ENCODE data around the gene HTR4.

Gene HTR4

DNA sequence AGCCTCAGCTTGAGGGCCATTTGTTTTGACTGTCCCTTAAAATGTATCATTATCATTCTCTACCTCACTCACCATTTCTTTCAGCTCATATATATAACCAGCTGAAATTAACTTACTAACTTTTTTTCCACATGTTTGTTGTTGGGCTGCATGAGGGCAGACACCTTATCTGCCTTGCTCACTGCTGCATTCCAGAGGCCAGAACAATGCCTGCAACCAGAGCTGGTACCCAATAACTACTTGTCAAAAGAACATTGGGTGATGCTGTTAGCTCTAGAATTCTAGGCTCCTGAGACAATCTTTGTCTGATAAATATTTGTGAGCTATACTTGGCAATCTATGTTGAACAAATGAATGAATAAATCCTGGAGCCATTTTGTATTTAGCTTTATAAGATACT lies 68.3 kb downstream of the HTR4 start:
- Histone ChIP-seq H3K23ac (ENCODE audit: low read length) (no peak overlapping the region), H4K12ac (ENCODE audit: low read depth, low read length) (no peak overlapping the region), H3K79me1 (ENCODE audit: low read length) (no peaks in the 10 kb centered on the region), H3K9me3 (ENCODE audit: insufficient read depth, low read depth, low read length) (no peaks in the 10 kb centered on the region), H3K79me2 (ENCODE audit: control insufficient read depth, insufficient read depth, low read length, poor library complexity) (no peaks in the 10 kb centered on the region), H2AK5ac (ENCODE audit: low read length) (no peak overlapping the region), H3K18ac (ENCODE audit: low read length) (no peak overlapping the region), H3K4me2 (ENCODE audit: low read length) (no peak overlapping the region), H3K9ac (ENCODE audit: low read length) (no peak overlapping the region), H2BK5ac (ENCODE audit: low read depth, low read length, poor library complexity) (no peak overlapping the region), H4K91ac (ENCODE audit: low read depth, low read length) (no peak overlapping the region), H3K27me3 (ENCODE audit: insufficient read depth, low read length) (no peaks in the 10 kb centered on the region), H3K4ac (ENCODE audit: low read depth, low read length) (no peak overlapping the region), H2BK120ac (ENCODE audit: insufficient read depth, low read length, poor library complexity) (no peak overlapping the region), H3K4me1 (ENCODE audit: control insufficient read depth in 1 of 2, insufficient read depth in 2 of 2, low read length in 2 of 2) (no peaks in the 10 kb centered on the region), H2AFZ (ENCODE audit: insufficient read depth, low read length, poor library complexity) (no peak overlapping the region), H3K14ac (ENCODE audit: low read length) (no peak overlapping the region), H3K4me3 (ENCODE audit: low read depth, low read length) (no peak overlapping the region), H3K36me3 (ENCODE audit: control insufficient read depth in 1 of 2, insufficient read depth in 2 of 2, low read length in 2 of 2) (no peaks in the 10 kb centered on the region), H4K8ac (ENCODE audit: low read depth, low read length) (no peak overlapping the region), H2BK12ac (ENCODE audit: low read length) (no peak overlapping the region), H3K27ac (ENCODE audit: low read depth, low read length) (no peak overlapping the region)
- peak in 1 of 2 donors; percentile 10 for DNase-seq

- no peak overlapping the region for H3K27ac ChIP-seq (ENCODE audit: low read depth, low read length)
- no peaks in the 10 kb centered on the region for H3K27me3 ChIP-seq (ENCODE audit: insufficient read depth, low read length)
- H3K14ac ChIP-seq (ENCODE audit: low read length): no peak overlapping the region
- no peaks in the 10 kb centered on the region for H3K79me2 ChIP-seq (ENCODE audit: control insufficient read depth, insufficient read depth, low read length, poor library complexity)
- no peak overlapping the region for H2BK12ac ChIP-seq (ENCODE audit: low read length)
- H3K4me3 ChIP-seq (ENCODE audit: low read depth, low read length): no peak overlapping the region
- H3K9me3 ChIP-seq (ENCODE audit: insufficient read depth, low read depth, low read length): no peaks in the 10 kb centered on the region
- no peaks in the 10 kb centered on the region for H3K36me3 ChIP-seq (ENCODE audit: control insufficient read depth in 1 of 2, insufficient read depth in 2 of 2, low read length in 2 of 2)
- no peak overlapping the region for H3K4ac ChIP-seq (ENCODE audit: low read depth, low read length)
- H3K9ac ChIP-seq (ENCODE audit: low read length): no peak overlapping the region
- H3K18ac ChIP-seq (ENCODE audit: low read length): no peak overlapping the region
- H3K23ac ChIP-seq (ENCODE audit: low read length): no peak overlapping the region
- no peak overlapping the region for H2BK120ac ChIP-seq (ENCODE audit: insufficient read depth, low read length, poor library complexity)
- H2AK5ac ChIP-seq (ENCODE audit: low read length): no peak overlapping the region
- no peak overlapping the region for H2AFZ ChIP-seq (ENCODE audit: insufficient read depth, low read length, poor library complexity)
- no peak overlapping the region for H4K8ac ChIP-seq (ENCODE audit: low read depth, low read length)
- DNase-seq: no peak
- H4K91ac ChIP-seq (ENCODE audit: low read depth, low read length): no peak overlapping the region
- H4K12ac ChIP-seq (ENCODE audit: low read depth, low read length): no peak overlapping the region
- no peaks in the 10 kb centered on the region for H3K79me1 ChIP-seq (ENCODE audit: low read length)
- H2BK5ac ChIP-seq (ENCODE audit: low read depth, low read length, poor library complexity): no peak overlapping the region
- no peak overlapping the region for H3K4me2 ChIP-seq (ENCODE audit: low read length)
- no peaks in the 10 kb centered on the region for H3K4me1 ChIP-seq (ENCODE audit: control insufficient read depth in 1 of 2, insufficient read depth in 2 of 2, low read length in 2 of 2)
Observed at GRCh38 chr5:148584103-148584502, 70.2 kb downstream of the HTR4 start.

- H4K91ac ChIP-seq (ENCODE audit: low read depth, low read length): no peak overlapping the region
- H3K4me1 ChIP-seq (ENCODE audit: control insufficient read depth in 1 of 2, insufficient read depth in 2 of 2, low read length in 2 of 2): no peaks in the 10 kb centered on the region
- no peak overlapping the region for H3K4me2 ChIP-seq (ENCODE audit: low read length)
- H2BK5ac ChIP-seq (ENCODE audit: low read depth, low read length, poor library complexity): no peak overlapping the region
- no peak overlapping the region for H4K12ac ChIP-seq (ENCODE audit: low read depth, low read length)
- no peak overlapping the region for H3K18ac ChIP-seq (ENCODE audit: low read length)
- H3K4me3 ChIP-seq (ENCODE audit: low read depth, low read length): no peak overlapping the region
- H2AFZ ChIP-seq (ENCODE audit: insufficient read depth, low read length, poor library complexity): no peak overlapping the region
- no peak overlapping the region for H2AK5ac ChIP-seq (ENCODE audit: low read length)
- no peak for DNase-seq
- no peaks in the 10 kb centered on the region for H3K27me3 ChIP-seq (ENCODE audit: insufficient read depth, low read length)
- no peak overlapping the region for H3K14ac ChIP-seq (ENCODE audit: low read length)
- H3K79me2 ChIP-seq (ENCODE audit: control insufficient read depth, insufficient read depth, low read length, poor library complexity): no peaks in the 10 kb centered on the region
- H3K4ac ChIP-seq (ENCODE audit: low read depth, low read length): no peak overlapping the region
- H4K8ac ChIP-seq (ENCODE audit: low read depth, low read length): no peak overlapping the region
- H2BK12ac ChIP-seq (ENCODE audit: low read length): no peak overlapping the region
- H3K36me3 ChIP-seq (ENCODE audit: control insufficient read depth in 1 of 2, insufficient read depth in 2 of 2, low read length in 2 of 2): no peaks in the 10 kb centered on the region
- H3K79me1 ChIP-seq (ENCODE audit: low read length): no peaks in the 10 kb centered on the region
- H3K9ac ChIP-seq (ENCODE audit: low read length): no peak overlapping the region
- no CpG with 5 or more reads among the region's 2 CpGs for WGBS (ENCODE audit: extremely low coverage, insufficient coverage, insufficient read length)
- H3K23ac ChIP-seq (ENCODE audit: low read length): no peak overlapping the region
- H3K9me3 ChIP-seq (ENCODE audit: insufficient read depth, low read depth, low read length): no peaks in the 10 kb centered on the region
- H2BK120ac ChIP-seq (ENCODE audit: insufficient read depth, low read length, poor library complexity): no peak overlapping the region
- H3K27ac ChIP-seq (ENCODE audit: low read depth, low read length): no peak overlapping the region
Observed at GRCh38 chr5:148583421-148583965, 70.8 kb downstream of the HTR4 start.

DNA sequence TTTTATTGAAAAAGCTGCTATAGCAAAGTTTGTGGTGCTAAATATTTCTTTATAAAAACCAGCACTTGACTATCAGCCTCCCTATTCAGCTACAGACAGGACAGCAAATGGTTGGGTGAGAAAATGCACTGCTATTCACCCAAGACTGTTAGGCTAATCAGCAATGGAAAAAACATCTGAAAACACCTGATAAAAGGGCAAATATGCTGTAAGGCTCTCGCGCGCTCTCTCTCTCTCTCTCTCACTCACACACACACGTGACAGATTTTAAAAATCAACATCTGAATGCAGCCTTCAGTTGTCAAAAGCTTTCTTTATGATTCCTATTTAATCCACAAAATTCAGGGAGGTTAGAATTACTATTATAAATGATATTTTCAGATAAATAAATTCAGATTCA lies 80.2 kb downstream of the HTR4 start:
- H4K91ac ChIP-seq (ENCODE audit: low read depth, low read length): no peak overlapping the region
- H3K4me2 ChIP-seq (ENCODE audit: low read length): no peak overlapping the region
- no peak overlapping the region for H3K14ac ChIP-seq (ENCODE audit: low read length)
- no peak overlapping the region for H3K18ac ChIP-seq (ENCODE audit: low read length)
- H3K27me3 ChIP-seq (ENCODE audit: insufficient read depth, low read length): no peaks in the 10 kb centered on the region
- WGBS (ENCODE audit: extremely low coverage, insufficient coverage, insufficient read length): no CpG with 5 or more reads among the region's 4 CpGs
- no peaks in the 10 kb centered on the region for H3K9me3 ChIP-seq (ENCODE audit: insufficient read depth, low read depth, low read length)
- no peak overlapping the region for H2BK120ac ChIP-seq (ENCODE audit: insufficient read depth, low read length, poor library complexity)
- H3K4ac ChIP-seq (ENCODE audit: low read depth, low read length): no peak overlapping the region
- no peak overlapping the region for H3K9ac ChIP-seq (ENCODE audit: low read length)
- no peak overlapping the region for H2BK12ac ChIP-seq (ENCODE audit: low read length)
- no peak overlapping the region for H2AK5ac ChIP-seq (ENCODE audit: low read length)
- no peaks in the 10 kb centered on the region for H3K4me1 ChIP-seq (ENCODE audit: control insufficient read depth in 1 of 2, insufficient read depth in 2 of 2, low read length in 2 of 2)
- H2BK5ac ChIP-seq (ENCODE audit: low read depth, low read length, poor library complexity): no peak overlapping the region
- H3K23ac ChIP-seq (ENCODE audit: low read length): no peak overlapping the region
- no peak overlapping the region for H3K27ac ChIP-seq (ENCODE audit: low read depth, low read length)
- H3K4me3 ChIP-seq (ENCODE audit: low read depth, low read length): no peak overlapping the region
- H3K36me3 ChIP-seq (ENCODE audit: control insufficient read depth in 1 of 2, insufficient read depth in 2 of 2, low read length in 2 of 2): no peaks in the 10 kb centered on the region
- no peak overlapping the region for H2AFZ ChIP-seq (ENCODE audit: insufficient read depth, low read length, poor library complexity)
- H3K79me2 ChIP-seq (ENCODE audit: control insufficient read depth, insufficient read depth, low read length, poor library complexity): no peaks in the 10 kb centered on the region
- no peak overlapping the region for H4K12ac ChIP-seq (ENCODE audit: low read depth, low read length)
- H4K8ac ChIP-seq (ENCODE audit: low read depth, low read length): no peak overlapping the region
- no peak for DNase-seq
- no peaks in the 10 kb centered on the region for H3K79me1 ChIP-seq (ENCODE audit: low read length)

Data from trophoblast cell (in vitro differentiated cells and primary cell).